CD14-positive monocyte (primary cell): ENCODE data around the gene ANTXR1. TPM values are rescaled to one million over a fixed set of nuclear protein-coding genes. Genes with fewer than 3 reads are reported as not detected.

Experiments
- DNase-seq, 3 donors: peaks; one replicate each; pipeline ENCODE4 v3.0.0-alpha.2; 2011 to 2022
- H2AFZ ChIP-seq: 2 replicates; pipeline ENCODE4 v1.6.0; 2012; ENCODE audit warnings: mild to moderate bottlenecking, low read depth, low read length, inconsistent platforms; ENCODE audit not compliant: insufficient read depth, poor library complexity, severe bottlenecking
- H3K27ac ChIP-seq, 2 donors: 1 replicate in 1 of 2; 2 replicates in 1 of 2; pipeline ENCODE4 v1.5.1; 2012 to 2013; ENCODE audit warnings: low read length in 2 of 2, control low read depth in 1 of 2, inconsistent platforms in 1 of 2, low read depth in 1 of 2, mild to moderate bottlenecking in 1 of 2
- H3K27me3 ChIP-seq, 2 donors: one replicate each; pipeline versions ENCODE4 v1.6.0 to v1.6.1; 2011 to 2013; ENCODE audit warnings: low read length in 2 of 2; ENCODE audit not compliant: control insufficient read depth in 2 of 2, insufficient read depth in 2 of 2
- H3K36me3 ChIP-seq, 2 donors: replicated peaks in 1 of 2; 1 replicate in 1 of 2; 2 replicates in 1 of 2; pipeline versions ENCODE4 v1.5.1 to v1.6.1; 2012 to 2013; ENCODE audit warnings: low read length in 2 of 2, control low read depth in 1 of 2, inconsistent platforms in 1 of 2, mild to moderate bottlenecking in 1 of 2; ENCODE audit not compliant: insufficient read depth in 2 of 2, control insufficient read depth in 1 of 2
- H3K4me1 ChIP-seq, 2 donors: 1 replicate in 1 of 2; 2 replicates in 1 of 2; pipeline versions ENCODE4 v1.5.1 to v1.6.1; 2012 to 2013; ENCODE audit warnings: low read length in 2 of 2, control low read depth in 1 of 2, inconsistent platforms in 1 of 2, mild to moderate bottlenecking in 1 of 2, moderate library complexity in 1 of 2; ENCODE audit not compliant: insufficient read depth in 2 of 2, control insufficient read depth in 1 of 2
- H3K4me2 ChIP-seq: replicated peaks from 2 replicates; pipeline ENCODE3; 2012; ENCODE audit warnings: low read length, moderate library complexity, mild to moderate bottlenecking; ENCODE audit not compliant: poor library complexity, severe bottlenecking; ENCODE audit errors: extremely low read depth
- H3K4me3 ChIP-seq, 3 experiments: fragments of 200-600 bp in 1 of 3; sonication (generic) in 1 of 3; replicated peaks in 1 of 3; 1 replicate in 2 of 3; 2 replicates in 1 of 3; pipeline ENCODE4 v1.5.1; 2011 to 2013; ENCODE audit warnings: low read length in 3 of 3, mild to moderate bottlenecking in 3 of 3, control low read depth in 2 of 3, low read depth in 2 of 3, inconsistent platforms in 1 of 3, moderate library complexity in 1 of 3
- H3K79me2 ChIP-seq: 2 replicates; pipeline ENCODE4 v1.6.0; 2012; ENCODE audit warnings: mild to moderate bottlenecking, control low read depth, inconsistent platforms, low read length, moderate library complexity; ENCODE audit not compliant: insufficient read depth
- H3K9ac ChIP-seq: 2 replicates; pipeline ENCODE4 v1.6.0; 2017; ENCODE audit warnings: low read length, mild to moderate bottlenecking; ENCODE audit not compliant: insufficient read depth, poor library complexity, severe bottlenecking
- H3K9me3 ChIP-seq, 2 donors: replicated peaks in 1 of 2; 1 replicate in 1 of 2; 2 replicates in 1 of 2; pipeline versions ENCODE4 v1.5.1 to v1.6.1; 2012 to 2013; ENCODE audit warnings: low read length in 2 of 2, control low read depth in 1 of 2; ENCODE audit not compliant: control insufficient read depth in 1 of 2, insufficient read depth in 1 of 2
- H4K20me1 ChIP-seq: 2 replicates; pipeline ENCODE4 v1.6.0; 2012; ENCODE audit warnings: mild to moderate bottlenecking, low read length, control low read depth, moderate library complexity; ENCODE audit not compliant: insufficient read depth
- H3K27ac Mint-ChIP-seq, 7 donors: one replicate each; pipeline ENCODE4 v1.8.0; 2020; ENCODE audit warnings: mild to moderate bottlenecking in 7 of 7, mixed read lengths in 7 of 7, moderate library complexity in 6 of 7, inconsistent platforms in 2 of 7
- H3K27me3 Mint-ChIP-seq, 3 donors: one replicate each; pipeline ENCODE4 v1.8.0; 2021 to 2022; ENCODE audit warnings: low read depth in 3 of 3, mild to moderate bottlenecking in 3 of 3, mixed read lengths in 3 of 3, moderate library complexity in 3 of 3, inconsistent platforms in 1 of 3
- H3K36me3 Mint-ChIP-seq, 2 donors: one replicate each; pipeline ENCODE4 v1.8.0; 2020; ENCODE audit warnings: mixed read lengths in 2 of 2, inconsistent platforms in 1 of 2, mild to moderate bottlenecking in 1 of 2
- H3K4me1 Mint-ChIP-seq: one replicate; pipeline ENCODE4 v1.8.0; 2020; ENCODE audit warnings: mild to moderate bottlenecking, mixed read lengths
- H3K4me3 Mint-ChIP-seq, 2 donors: one replicate each; pipeline ENCODE4 v1.8.0; 2020; ENCODE audit warnings: mild to moderate bottlenecking in 2 of 2, mixed read lengths in 2 of 2, moderate library complexity in 1 of 2
- H3K9me3 Mint-ChIP-seq, 7 donors: one replicate each; pipeline ENCODE4 v1.8.0; 2020 to 2022; ENCODE audit warnings: mixed read lengths in 7 of 7, mild to moderate bottlenecking in 6 of 7, moderate library complexity in 6 of 7, inconsistent platforms in 2 of 7
- CTCF ChIP-seq: fragments of 200-600 bp; IDR thresholded peaks from one replicate; pipeline ENCODE4 v1.8.0; 2022; ENCODE audit warnings: antibody characterized with exemption, mild to moderate bottlenecking
- WGBS: methylation state at CpG from one replicate; pipeline ENCODE4 v1.1.5; 2013; ENCODE audit warnings: missing lambda C conversion rate; ENCODE audit not compliant: insufficient coverage; 5-methylcytosine and 5-hydroxymethylcytosine counted together
- intact Hi-C, 2 donors: fragments of 100-400 bp; cut with micrococcal nuclease; formaldehyde crosslinking; loops; one replicate each; pipeline versions ENCODE4 v1.15.0 to v1.15.1; 2023
- polyA plus RNA-seq, 3 donors: library from polyadenylated mRNA; depleted of rRNA in 1 of 3; unstranded in 2 of 3; stranded (reverse) in 1 of 3; fragments of 300-500 nt in 2 of 3; fragments of >200 nt in 1 of 3; fragmentation: Illumina TruSeq in 2 of 3; gene quantifications; 1 replicate in 2 of 3; 2 replicates in 1 of 3; pipeline ENCODE4 v1.2.3, GENCODE V29; 2012 to 2021

The ANTXR1 gene
- polyA plus RNA-seq, 3 donors: not detected

- no peak overlapping the region for H3K9ac ChIP-seq
- no peaks in the 10 kb centered on the region for H3K36me3 ChIP-seq
- H3K4me3 ChIP-seq: no peak overlapping the region
- Mint-ChIP-seq H3K27me3 (peaks cover 0 to 7% (median 2%) of the 10 kb centered on the region in 3 donors), H3K9me3 (peaks cover 31 to 64% (median 40%) of the 10 kb centered on the region in 7 donors), H3K36me3 (no peaks in the 10 kb centered on the region), H3K4me3 (no peak overlapping the region), H3K4me1 (no peaks in the 10 kb centered on the region), H3K27ac (no peak overlapping the region)
- no peaks in the 10 kb centered on the region for H3K27me3 ChIP-seq
- H3K79me2 ChIP-seq: no peaks in the 10 kb centered on the region
- intact Hi-C loops: loop anchor here in 1 of 2 donors (2.0 kb wide), 1 partner anchor 36 kb away; no protein-coding TSS in a partner anchor
- DNase-seq: no peak
- no peak overlapping the region for H3K27ac ChIP-seq
- no peak overlapping the region for H3K4me2 ChIP-seq
- H4K20me1 ChIP-seq: no peaks in the 10 kb centered on the region
- H2AFZ ChIP-seq: no peak overlapping the region
- no peak for TF ChIP-seq CTCF
- H3K4me1 ChIP-seq: no peaks in the 10 kb centered on the region
- H3K9me3 ChIP-seq: peaks cover 44 to 45% of the 10 kb centered on the region in 2 donors
Measured at GRCh38 chr2:69260666-69261065, 247.7 kb downstream of the ANTXR1 start.

DNA sequence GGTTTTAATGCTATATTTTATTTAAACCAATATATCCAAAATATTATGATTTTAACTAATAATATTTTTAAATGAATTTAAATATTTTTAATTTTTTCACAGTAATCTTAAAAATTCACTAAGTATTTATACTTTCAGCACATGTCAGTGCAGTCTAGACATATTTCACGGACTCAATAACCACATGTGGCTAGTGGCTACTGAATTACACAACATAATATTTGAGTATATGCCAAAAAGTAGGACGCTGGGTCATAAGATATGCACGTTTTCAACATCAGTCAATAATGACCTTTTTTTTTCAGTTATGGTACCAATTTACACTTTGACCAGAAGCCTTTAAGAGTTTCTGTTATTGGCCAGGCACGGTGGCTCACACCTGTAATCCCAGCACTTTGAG lies 256.4 kb downstream of the ANTXR1 start:
- H3K27ac Mint-ChIP-seq: no peak overlapping the region
- Histone ChIP-seq H3K9me3 (peaks cover 0 to 10% of the 10 kb centered on the region in 2 donors), H3K27ac (no peak overlapping the region), H4K20me1 (no peaks in the 10 kb centered on the region), H3K27me3 (no peaks in the 10 kb centered on the region), H2AFZ (no peak overlapping the region), H3K4me1 (peaks cover 19 to 20% of the 10 kb centered on the region in 2 donors), H3K9ac (no peak overlapping the region), H3K4me2 (no peak overlapping the region), H3K36me3 (no peaks in the 10 kb centered on the region), H3K79me2 (no peaks in the 10 kb centered on the region), H3K4me3 (no peak overlapping the region)
- no peak overlapping the region for H3K4me3 Mint-ChIP-seq
- peaks cover 0 to 7% (median 0%) of the 10 kb centered on the region in 3 donors for H3K27me3 Mint-ChIP-seq
- no peaks in the 10 kb centered on the region for H3K36me3 Mint-ChIP-seq
- DNase-seq: no peak
- no peak for TF ChIP-seq CTCF
- intact Hi-C loops: no loop called here
- peaks cover 0 to 7% (median under 1%) of the 10 kb centered on the region in 7 donors for H3K9me3 Mint-ChIP-seq
- peaks cover 24% of the 10 kb centered on the region for H3K4me1 Mint-ChIP-seq
- 60% methylated on average over 1 of the region's 4 CpGs for WGBS
